HepG2 (cell line): ENCODE results near the gene CENPB. TPM values are rescaled to one million over a fixed set of nuclear protein-coding genes. Genes with fewer than 3 reads are reported as not detected.

Source experiments
- ASH2L ChIP-seq: fragments of 300-600, 200-600 bp; sonication (generic); IDR thresholded peaks from 2 replicates; pipeline ENCODE4 v1.7.0; 2017; ENCODE audit warnings: low read depth, mild to moderate bottlenecking, moderate library complexity, mixed read lengths, low read length; ENCODE audit not compliant: insufficient read length
- CBX5 ChIP-seq: sonication (generic); formaldehyde crosslinking; IDR thresholded peaks from 2 replicates; pipeline ENCODE4 v1.4.0; 2020; ENCODE audit warnings: missing genetic modification reagents, borderline replicate concordance
- CREB1 ChIP-seq, 2 experiments: fragments of 450-650 bp in 1 of 2; IDR thresholded peaks; 2 replicates each; pipeline ENCODE4 v1.6.1; 2016 to 2017; ENCODE audit warnings: control low read depth in 1 of 2, mild to moderate bottlenecking in 1 of 2, missing compliant biosample characterization in 1 of 2, missing genetic modification characterization in 1 of 2
- GABPB1 ChIP-seq: IDR thresholded peaks from 2 replicates; pipeline ENCODE4 v1.6.1; 2016; ENCODE audit warnings: mild to moderate bottlenecking, missing genetic modification reagents, moderate library complexity, missing compliant biosample characterization
- HMG20A ChIP-seq: IDR thresholded peaks from 2 replicates; pipeline ENCODE4 v1.6.1; 2016; ENCODE audit warnings: borderline replicate concordance
- JARID2 ChIP-seq: sonication (generic); formaldehyde crosslinking; IDR thresholded peaks from 2 replicates; pipeline ENCODE4 v1.8.1; 2023; ENCODE audit warnings: missing genetic modification reagents, inconsistent platforms; ENCODE audit not compliant: insufficient replicate concordance
- KAT2B ChIP-seq: fragments of 150-350 bp; IDR thresholded peaks from 2 replicates; pipeline ENCODE4 v1.6.1; 2014; ENCODE audit warnings: low read depth, low read length, borderline replicate concordance
- KDM5B ChIP-seq: sonication (generic); formaldehyde crosslinking; IDR thresholded peaks from 2 replicates; pipeline ENCODE4 v1.4.0; 2020; ENCODE audit warnings: missing genetic modification reagents, mild to moderate bottlenecking, borderline replicate concordance
- LCORL ChIP-seq, 2 experiments: fragments of 450-650 bp in 1 of 2; sonication (generic) in 1 of 2; formaldehyde crosslinking in 1 of 2; IDR thresholded peaks; 2 replicates each; pipeline versions ENCODE4 v1.5.0 to v1.6.1; 2017 to 2020; ENCODE audit warnings: antibody characterized with exemption in 1 of 2, missing genetic modification reagents in 1 of 2
- NFIC ChIP-seq: IDR thresholded peaks from 2 replicates; pipeline ENCODE4 v1.6.1; 2012; ENCODE audit warnings: mild to moderate bottlenecking, low read length, inconsistent platforms
- NR3C1 ChIP-seq: sonication (generic); formaldehyde crosslinking; IDR thresholded peaks from 2 replicates; pipeline ENCODE4 v1.4.0; 2020; ENCODE audit warnings: missing genetic modification reagents
- RBM22 ChIP-seq: fragments of 200-400 bp; formaldehyde crosslinking; optimal IDR thresholded peaks from 2 replicates; pipeline ENCODE3; 2017; ENCODE audit warnings: mild to moderate bottlenecking, low read length, moderate library complexity
- SMAD1 ChIP-seq: sonication (generic); formaldehyde crosslinking; IDR thresholded peaks from 2 replicates; pipeline ENCODE4 v1.4.0; 2020; ENCODE audit warnings: missing genetic modification reagents, low read depth, mild to moderate bottlenecking, borderline replicate concordance
- SMAD9 ChIP-seq: sonication (generic); formaldehyde crosslinking; IDR thresholded peaks from 2 replicates; pipeline ENCODE4 v1.5.1; 2020; ENCODE audit warnings: mild to moderate bottlenecking, missing genetic modification reagents
- SP1 ChIP-seq, 2 experiments: fragments of 450-650 bp in 1 of 2; sonication (generic) in 1 of 2; formaldehyde crosslinking in 1 of 2; IDR thresholded peaks; 2 replicates each; pipeline versions ENCODE4 v1.4.0 to v1.6.1; 2016 to 2020; ENCODE audit warnings: missing genetic modification reagents in 1 of 2
- TAF15 ChIP-seq: fragments of 200-400 bp; formaldehyde crosslinking; IDR thresholded peaks from one replicate; pipeline ENCODE4 v1.6.1; 2018; ENCODE audit warnings: mild to moderate bottlenecking, low read depth, low read length; ENCODE audit not compliant: poor library complexity, severe bottlenecking
- TBP ChIP-seq: sonication (generic); formaldehyde crosslinking; IDR thresholded peaks from 2 replicates; pipeline ENCODE4 v1.5.0; 2020; ENCODE audit warnings: missing genetic modification reagents
- ZFP36L2 ChIP-seq: sonication (generic); formaldehyde crosslinking; IDR thresholded peaks from 2 replicates; pipeline ENCODE4 v1.4.0; 2020; ENCODE audit warnings: missing genetic modification reagents
- ZFX ChIP-seq: sonication (generic); formaldehyde crosslinking; IDR thresholded peaks from 2 replicates; pipeline ENCODE4 v1.4.0; 2020; ENCODE audit warnings: mild to moderate bottlenecking, low read depth, missing genetic modification reagents, moderate library complexity
- ZNF124 ChIP-seq: sonication (generic); formaldehyde crosslinking; IDR thresholded peaks from 2 replicates; pipeline ENCODE4 v1.4.0; 2020; ENCODE audit warnings: missing genetic modification reagents
- ZNF20 ChIP-seq: sonication (generic); formaldehyde crosslinking; IDR thresholded peaks from 2 replicates; pipeline ENCODE4 v1.4.0; 2020; ENCODE audit warnings: mild to moderate bottlenecking, moderate library complexity, missing genetic modification reagents
- ZNF225 ChIP-seq: sonication (generic); formaldehyde crosslinking; IDR thresholded peaks from 2 replicates; pipeline ENCODE4 v1.4.0; 2020; ENCODE audit warnings: mild to moderate bottlenecking, missing genetic modification reagents
- ZNF264 ChIP-seq: sonication (generic); formaldehyde crosslinking; IDR thresholded peaks from 2 replicates; pipeline ENCODE4 v1.4.0; 2020; ENCODE audit warnings: missing genetic modification reagents
- ZNF572 ChIP-seq: sonication (generic); formaldehyde crosslinking; IDR thresholded peaks from 2 replicates; pipeline ENCODE4 v1.5.1; 2020; ENCODE audit warnings: mild to moderate bottlenecking, missing genetic modification reagents
- ZNF678 ChIP-seq: sonication (generic); formaldehyde crosslinking; IDR thresholded peaks from 2 replicates; pipeline ENCODE4 v1.4.0; 2020; ENCODE audit warnings: mild to moderate bottlenecking, missing genetic modification reagents
- ZNF780A ChIP-seq: sonication (generic); formaldehyde crosslinking; IDR thresholded peaks from 2 replicates; pipeline ENCODE4 v1.8.0; 2022; ENCODE audit warnings: mild to moderate bottlenecking, missing genetic modification reagents, moderate library complexity
- ZSCAN20 ChIP-seq: sonication (generic); formaldehyde crosslinking; IDR thresholded peaks from 2 replicates; pipeline ENCODE4 v1.4.0; 2020; ENCODE audit warnings: missing genetic modification reagents, mild to moderate bottlenecking, borderline replicate concordance
- polyA plus RNA-seq, 8 experiments: library from polyadenylated mRNA; depleted of rRNA in 3 of 8; stranded (reverse) in 7 of 8; unstranded in 1 of 8; fragments of >200 nt; fragmentation: Illumina TruSeq in 4 of 8; extraction: Trizol in 4 of 8; gene quantifications; 2 replicates each; pipeline versions ENCODE4 v1.2.1 to v1.2.3, GENCODE V29; 2011 to 2016; ENCODE audit warnings: low read depth in 4 of 8, missing spikeins in 1 of 8, mixed read lengths in 1 of 8; ENCODE audit not compliant: insufficient read depth in 1 of 8
- total RNA-seq, 5 experiments: library from RNA; depleted of rRNA; stranded (reverse); fragments of >200 nt; fragmentation: Illumina TruSeq; extraction: Trizol; gene quantifications; 2 replicates each; pipeline ENCODE4 v1.2.3, GENCODE V29; 2016; ENCODE audit warnings: low read depth in 1 of 5
- TF ChIP-seq, protein P1 (sequence below): sonication (generic); formaldehyde crosslinking; IDR thresholded peaks from 2 replicates; pipeline ENCODE4 v1.5.1; 2020; ENCODE audit warnings: missing genetic modification reagents, mild to moderate bottlenecking, borderline replicate concordance
- TF ChIP-seq, protein P2 (sequence below): sonication (generic); formaldehyde crosslinking; IDR thresholded peaks from 2 replicates; pipeline ENCODE4 v1.4.0; 2020; ENCODE audit warnings: mild to moderate bottlenecking, missing genetic modification reagents

Gene CENPB
- total and polyA plus RNA-seq, 2 of the 13 experiments (the other 11 are each of a cell fraction or from before 2014, with no cell fraction given) = 10.4 to 54.5 TPM

- peak; percentile 96 for TF ChIP-seq ZNF264 (CRISPR knock-in tag)
- TF ChIP-seq TAF15 = no peak
- TF ChIP-seq RBM22 = no peak
- TF ChIP-seq ZNF20 (CRISPR knock-in tag) = no peak
- peak; percentile 99 for TF ChIP-seq SMAD9
- no peak for TF ChIP-seq SMAD1 (CRISPR knock-in tag)
- 0 out of 2 replicates have a peak, but pooled peaks have one; percentile 4 for TF ChIP-seq CREB1 (IDR thresholded peaks at IDR 0.05)
- no peak for TF ChIP-seq CREB1 (CRISPR knock-in tag; IDR thresholded peaks at IDR 0.05)
- no peak for TF ChIP-seq NFIC
- no peak for TF ChIP-seq SP1 (IDR thresholded peaks at IDR 0.05)
- peak; percentile 84 for TF ChIP-seq SP1 (CRISPR knock-in tag; IDR thresholded peaks at IDR 0.05)
- TF ChIP-seq ZFX (CRISPR knock-in tag) = peak; percentile 99
- no peak for TF ChIP-seq JARID2
- TF ChIP-seq ZNF225 (CRISPR knock-in tag) = peak; percentile 98
- peak; percentile 76 for TF ChIP-seq ASH2L
- TF ChIP-seq KDM5B (CRISPR knock-in tag) = peak; percentile 98
- TF ChIP-seq HMG20A (CRISPR knock-in tag) = peak; percentile 82; the same call in 1 of the 2 replicates
- no peak for TF ChIP-seq KAT2B
- TF ChIP-seq ZNF572 (CRISPR knock-in tag) = peak; percentile 97
- TF ChIP-seq, protein P1, sequence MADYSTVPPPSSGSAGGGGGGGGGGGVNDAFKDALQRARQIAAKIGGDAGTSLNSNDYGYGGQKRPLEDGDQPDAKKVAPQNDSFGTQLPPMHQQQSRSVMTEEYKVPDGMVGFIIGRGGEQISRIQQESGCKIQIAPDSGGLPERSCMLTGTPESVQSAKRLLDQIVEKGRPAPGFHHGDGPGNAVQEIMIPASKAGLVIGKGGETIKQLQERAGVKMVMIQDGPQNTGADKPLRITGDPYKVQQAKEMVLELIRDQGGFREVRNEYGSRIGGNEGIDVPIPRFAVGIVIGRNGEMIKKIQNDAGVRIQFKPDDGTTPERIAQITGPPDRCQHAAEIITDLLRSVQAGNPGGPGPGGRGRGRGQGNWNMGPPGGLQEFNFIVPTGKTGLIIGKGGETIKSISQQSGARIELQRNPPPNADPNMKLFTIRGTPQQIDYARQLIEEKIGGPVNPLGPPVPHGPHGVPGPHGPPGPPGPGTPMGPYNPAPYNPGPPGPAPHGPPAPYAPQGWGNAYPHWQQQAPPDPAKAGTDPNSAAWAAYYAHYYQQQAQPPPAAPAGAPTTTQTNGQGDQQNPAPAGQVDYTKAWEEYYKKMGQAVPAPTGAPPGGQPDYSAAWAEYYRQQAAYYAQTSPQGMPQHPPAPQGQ (CRISPR knock-in tag) = peak; percentile 99; the same call in 1 of the 2 replicates
- TF ChIP-seq, protein P2, sequence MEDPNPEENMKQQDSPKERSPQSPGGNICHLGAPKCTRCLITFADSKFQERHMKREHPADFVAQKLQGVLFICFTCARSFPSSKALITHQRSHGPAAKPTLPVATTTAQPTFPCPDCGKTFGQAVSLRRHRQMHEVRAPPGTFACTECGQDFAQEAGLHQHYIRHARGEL (CRISPR knock-in tag) = no peak
- no peak for TF ChIP-seq ZFP36L2 (CRISPR knock-in tag)
- peak; percentile 48; the same call in 1 of the 2 replicates for TF ChIP-seq ZNF678 (CRISPR knock-in tag)
- no peak for TF ChIP-seq TBP (CRISPR knock-in tag)
- TF ChIP-seq LCORL (IDR thresholded peaks at IDR 0.05) = no peak
- TF ChIP-seq LCORL (CRISPR knock-in tag; IDR thresholded peaks at IDR 0.05) = peak; percentile 93
- peak; percentile 89 for TF ChIP-seq ZNF780A
- TF ChIP-seq ZSCAN20 (CRISPR knock-in tag) = 0 out of 2 replicates have a peak, but pooled peaks have one; percentile 79
- peak; percentile 28; the same call in 1 of the 2 replicates for TF ChIP-seq ZNF124
- TF ChIP-seq CBX5 (CRISPR knock-in tag) = peak; percentile 95; the same call in 1 of the 2 replicates
- peak; percentile 91 for TF ChIP-seq GABPB1
- no peak for TF ChIP-seq NR3C1 (CRISPR knock-in tag)
Measured at GRCh38 chr20:3811467-3812258, 25.1 kb upstream of the CENPB start (continued).
